H1 (cell line): Measurements from ENCODE around the gene CARD14. TPM values are rescaled to one million over a fixed set of nuclear protein-coding genes. Genes with fewer than 3 reads are reported as not detected.

Source experiments
- CTCF ChIA-PET: fragments of 300-600 bp; sonication (Branson Sonifier 250); formaldehyde crosslinking; loops from one replicate; lab custom pipeline; 2021; ENCODE audit not compliant: partially characterized antibody; lab: Charles Lee
- POLR2A ChIA-PET: fragments of 300-600 bp; sonication (Branson Sonifier 250); formaldehyde crosslinking; loops from one replicate; lab custom pipeline; 2021; ENCODE audit warnings: inconsistent platforms; ENCODE audit not compliant: partially characterized antibody; lab: Charles Lee
- DNase-seq, 2 experiments: peaks; one replicate each; pipeline versions ENCODE4 v3.0.0 to v3.0.0-alpha.2; 2010 to 2022; ENCODE audit warnings: low spot score in 2 of 2, low read depth in 1 of 2, mixed read lengths in 1 of 2
- FAIRE-seq: peaks from 2 replicates; lab custom pipeline; 2011; peaks lifted over from hg19 to GRCh38; lab: Jason Lieb, UNC
- H2AFZ ChIP-seq: 2 replicates; pipeline ENCODE4 v1.8.1; 2012; ENCODE audit warnings: low read length, inconsistent platforms
- H2AK5ac ChIP-seq: 2 replicates; pipeline ENCODE4 v1.6.1; 2013; ENCODE audit warnings: low read depth, low read length
- H2BK120ac ChIP-seq: replicated peaks from 2 replicates; pipeline ENCODE3; 2013; ENCODE audit warnings: low read depth, low read length, inconsistent platforms
- H2BK12ac ChIP-seq: 2 replicates; pipeline ENCODE4 v1.6.1; 2013; ENCODE audit warnings: low read depth, low read length
- H2BK15ac ChIP-seq: 2 replicates; pipeline ENCODE4 v1.6.1; 2013; ENCODE audit warnings: low read length
- H2BK20ac ChIP-seq: 2 replicates; pipeline ENCODE4 v1.6.1; 2013; ENCODE audit warnings: low read length
- H2BK5ac ChIP-seq: 2 replicates; pipeline ENCODE4 v1.6.1; 2013; ENCODE audit warnings: low read depth, low read length
- H3K14ac ChIP-seq: 2 replicates; pipeline ENCODE4 v1.6.1; 2013; ENCODE audit warnings: inconsistent platforms; ENCODE audit not compliant: insufficient read length
- H3K18ac ChIP-seq: 2 replicates; pipeline ENCODE4 v1.6.1; 2013; ENCODE audit warnings: low read length; ENCODE audit errors: extremely low read depth
- H3K23ac ChIP-seq: 2 replicates; pipeline ENCODE4 v1.6.1; 2013; ENCODE audit warnings: inconsistent platforms; ENCODE audit not compliant: insufficient read length
- H3K23me2 ChIP-seq: 2 replicates; pipeline ENCODE4 v1.6.1; 2013; ENCODE audit warnings: low read depth, low read length
- H3K27ac ChIP-seq: 2 replicates; pipeline ENCODE4 v1.6.1; 2011; ENCODE audit warnings: low read depth, low read length, inconsistent platforms
- H3K27me3 ChIP-seq, 4 experiments: replicated peaks in 1 of 4; 1 replicate in 1 of 4; 2 replicates in 3 of 4; pipeline versions ENCODE4 v1.6.1 to v1.8.1; 2011 to 2013; ENCODE audit warnings: low read length in 3 of 4, mild to moderate bottlenecking in 3 of 4, inconsistent platforms in 2 of 4, mixed read lengths in 2 of 4, moderate library complexity in 1 of 4; ENCODE audit not compliant: control insufficient read depth in 3 of 4, insufficient read depth in 3 of 4; ENCODE audit errors: extremely low read depth in 1 of 4
- H3K36me3 ChIP-seq, 4 experiments: 2 replicates each; pipeline versions ENCODE4 v1.6.1 to v1.8.1; 2011 to 2013; ENCODE audit warnings: mild to moderate bottlenecking in 4 of 4, low read length in 3 of 4, moderate library complexity in 2 of 4, control low read depth in 1 of 4, inconsistent platforms in 1 of 4; ENCODE audit not compliant: insufficient read depth in 4 of 4, control insufficient read depth in 2 of 4
- H3K4ac ChIP-seq: replicated peaks from 2 replicates; pipeline ENCODE3; 2013; ENCODE audit warnings: low read length, low read depth, mixed read lengths, inconsistent platforms; ENCODE audit not compliant: insufficient read length
- H3K4me1 ChIP-seq, 4 experiments: replicated peaks in 1 of 4; 1 replicate in 1 of 4; 2 replicates in 3 of 4; pipeline versions ENCODE4 v1.6.1 to v1.8.1; 2011 to 2013; ENCODE audit warnings: low read length in 3 of 4, inconsistent platforms in 2 of 4, mixed read lengths in 1 of 4; ENCODE audit not compliant: insufficient read depth in 4 of 4, control insufficient read depth in 3 of 4
- H3K4me2 ChIP-seq, 2 experiments: 2 replicates each; pipeline versions ENCODE4 v1.6.1 to v1.8.1; 2011 to 2013; ENCODE audit warnings: low read depth in 2 of 2, low read length in 2 of 2, control low read depth in 1 of 2, inconsistent platforms in 1 of 2, mild to moderate bottlenecking in 1 of 2; ENCODE audit not compliant: insufficient read depth in 1 of 2
- H3K4me3 ChIP-seq, 4 experiments: fragments of 200-600, 300-600 bp in 1 of 4; sonication (generic), shearing (Covaris generic), sonication (Bioruptor Twin) in 1 of 4; 2 replicates each; pipeline versions ENCODE4 v1.5.1 to v1.8.1; 2011 to 2016; ENCODE audit warnings: low read length in 4 of 4, low read depth in 3 of 4, control low read depth in 2 of 4, inconsistent platforms in 2 of 4, mild to moderate bottlenecking in 2 of 4, mixed read lengths in 1 of 4, moderate library complexity in 1 of 4; ENCODE audit not compliant: insufficient read depth in 2 of 4; ENCODE audit errors: extremely low read depth in 1 of 4
- H3K56ac ChIP-seq: replicated peaks from 2 replicates; pipeline ENCODE3; 2013; ENCODE audit warnings: low read depth, mild to moderate bottlenecking, mixed read lengths, low read length, inconsistent platforms; ENCODE audit not compliant: insufficient read length
- H3K79me1 ChIP-seq: 2 replicates; pipeline ENCODE4 v1.6.1; 2013; ENCODE audit warnings: low read depth, low read length, control low read depth
- H3K79me2 ChIP-seq, 2 experiments: 2 replicates each; pipeline versions ENCODE4 v1.6.1 to v1.8.1; 2012 to 2013; ENCODE audit warnings: low read length in 2 of 2, mild to moderate bottlenecking in 2 of 2, inconsistent platforms in 1 of 2; ENCODE audit not compliant: insufficient read depth in 2 of 2, control insufficient read depth in 1 of 2
- H3K9ac ChIP-seq, 4 experiments: replicated peaks in 1 of 4; 1 replicate in 1 of 4; 2 replicates in 3 of 4; pipeline versions ENCODE4 v1.6.1 to v1.8.1; 2011 to 2013; ENCODE audit warnings: low read depth in 3 of 4, low read length in 3 of 4, control low read depth in 2 of 4, mild to moderate bottlenecking in 2 of 4, moderate library complexity in 2 of 4, inconsistent platforms in 1 of 4; ENCODE audit errors: extremely low read depth in 1 of 4
- H3K9me3 ChIP-seq, 2 experiments: 2 replicates each; pipeline versions ENCODE4 v1.6.1 to v1.8.1; 2012 to 2013; ENCODE audit warnings: mild to moderate bottlenecking in 2 of 2, moderate library complexity in 2 of 2, control low read depth in 1 of 2, inconsistent platforms in 1 of 2, low read depth in 1 of 2, low read length in 1 of 2, mixed read lengths in 1 of 2; ENCODE audit not compliant: insufficient read depth in 2 of 2
- H4K20me1 ChIP-seq, 2 experiments: replicated peaks in 1 of 2; 2 replicates each; pipeline versions ENCODE3 to v1.8.1; 2011 to 2013; ENCODE audit warnings: inconsistent platforms in 2 of 2, low read length in 2 of 2, mild to moderate bottlenecking in 1 of 2; ENCODE audit not compliant: insufficient read depth in 2 of 2, control insufficient read depth in 1 of 2
- H4K5ac ChIP-seq: 2 replicates; pipeline ENCODE4 v1.6.1; 2013; ENCODE audit warnings: low read length, low read depth, mixed read lengths, inconsistent platforms; ENCODE audit not compliant: insufficient read length
- H4K8ac ChIP-seq: 2 replicates; pipeline ENCODE4 v1.8.0; 2013; ENCODE audit warnings: mild to moderate bottlenecking, moderate library complexity, low read length, inconsistent platforms; ENCODE audit not compliant: insufficient read depth; ENCODE audit errors: extremely low read depth
- H4K91ac ChIP-seq: replicated peaks from 2 replicates; pipeline ENCODE3; 2013; ENCODE audit warnings: low read length, mixed read lengths, inconsistent platforms; ENCODE audit not compliant: insufficient read length
- ATF2 ChIP-seq: IDR thresholded peaks from 2 replicates; pipeline ENCODE4 v1.6.1; 2012; ENCODE audit warnings: low read length, inconsistent platforms
- BCL11A ChIP-seq, 2 experiments: IDR thresholded peaks; one replicate each; pipeline ENCODE4 v1.6.1; 2011; ENCODE audit warnings: low read depth in 2 of 2, low read length in 2 of 2, mild to moderate bottlenecking in 2 of 2
- CEBPB ChIP-seq: IDR thresholded peaks from 2 replicates; pipeline ENCODE4 v1.6.1; 2012; ENCODE audit warnings: low read depth, low read length
- CTBP2 ChIP-seq: IDR thresholded peaks from 2 replicates; pipeline ENCODE4 v1.7.0; 2011; ENCODE audit warnings: borderline replicate concordance, mild to moderate bottlenecking, moderate library complexity, mixed read lengths, low read length; ENCODE audit not compliant: insufficient read depth, insufficient read length
- GABPA ChIP-seq: IDR thresholded peaks from 2 replicates; pipeline ENCODE4 v1.6.1; 2011; ENCODE audit warnings: mild to moderate bottlenecking, low read length, moderate library complexity, borderline replicate concordance; ENCODE audit not compliant: insufficient read depth
- KDM5A ChIP-seq: fragments of 200-600 bp; IDR thresholded peaks from 2 replicates; pipeline ENCODE4 v1.7.1; 2012; ENCODE audit warnings: mild to moderate bottlenecking, low read length, inconsistent platforms, mixed read lengths
- NRF1 ChIP-seq: IDR thresholded peaks from 2 replicates; pipeline ENCODE4 v1.6.1; 2011; ENCODE audit warnings: mild to moderate bottlenecking, low read depth, low read length, improper control_type of control experiment
- PHF8 ChIP-seq: fragments of 200-600 bp; sonication (generic); conservative IDR thresholded peaks from 2 replicates; pipeline ENCODE4 v1.7.1; 2012; ENCODE audit warnings: low read depth, mild to moderate bottlenecking, inconsistent platforms, low read length, moderate library complexity
- RXRA ChIP-seq: IDR thresholded peaks from 2 replicates; pipeline ENCODE4 v1.6.1; 2011; ENCODE audit warnings: low read depth, mild to moderate bottlenecking, low read length, moderate library complexity; ENCODE audit not compliant: insufficient read depth
- SIRT6 ChIP-seq: IDR thresholded peaks from one replicate; pipeline ENCODE4 v1.7.1; 2012; ENCODE audit warnings: low read length, inconsistent platforms
- SP1 ChIP-seq: IDR thresholded peaks from 2 replicates; pipeline ENCODE4 v1.6.1; 2011; ENCODE audit warnings: low read depth, low read length
- TCF12 ChIP-seq: IDR thresholded peaks from 2 replicates; pipeline ENCODE4 v1.6.1; 2011; ENCODE audit warnings: low read depth, mild to moderate bottlenecking, low read length
- YY1 ChIP-seq: IDR thresholded peaks from 2 replicates; pipeline ENCODE4 v1.6.1; 2011; ENCODE audit warnings: low read depth, mild to moderate bottlenecking, low read length
- WGBS, 2 experiments: shearing (Covaris generic) in 1 of 2; methylation state at CpG; one replicate each; pipeline versions ENCODE4 v1.1.6 to v1.1.7; 2013 to 2015; ENCODE audit warnings: low lambda C conversion rate in 2 of 2, mixed read lengths in 2 of 2, inconsistent platforms in 1 of 2, low coverage in 1 of 2, missing lambda C conversion rate in 1 of 2; ENCODE audit not compliant: insufficient replicate concordance in 2 of 2, insufficient coverage in 1 of 2, insufficient read length in 1 of 2; ENCODE audit errors: extremely low coverage in 1 of 2, missing lambda C conversion rate in 1 of 2; 5-methylcytosine and 5-hydroxymethylcytosine counted together
- polyA plus RNA-seq, 7 experiments: library from polyadenylated mRNA; depleted of rRNA in 3 of 7; stranded (reverse) in 5 of 7; unstranded in 2 of 7; fragments of >200 nt in 5 of 7; fragments of 200-250 nt in 2 of 7; gene quantifications; 1 replicate in 5 of 7; 2 replicates in 1 of 7; 4 replicates in 1 of 7; pipeline versions ENCODE4 v1.2.1 to v1.2.3, GENCODE V29; 2011 to 2013; ENCODE audit warnings: missing spikeins in 2 of 7, mixed read lengths in 2 of 7
- total RNA-seq: library from RNA; stranded (reverse); fragmentation: NEBNext Ultra II Directional; extraction: Animal tissue kit (Norgen Biotek cat#: 25700); gene quantifications from 2 replicates; pipeline ENCODE4 v1.2.1, GENCODE V29; 2021

Gene CARD14
- total and polyA plus RNA-seq, 2 of the 8 experiments (the other 6 are each of a cell fraction or from before 2014, with no cell fraction given) = 0.08 TPM; not detected in 1

GRCh38 chr17:80168371-80168770, 1.5 kb upstream of the CARD14 start:
- Histone ChIP-seq H3K4me3 (no peak overlapping the region), H3K79me2 (no peaks in the 10 kb centered on the region), H4K5ac (no peak overlapping the region), H2BK12ac (no peak overlapping the region), H3K23me2 (no peaks in the 10 kb centered on the region), H2AK5ac (no peak overlapping the region), H4K8ac (no peak overlapping the region), H3K36me3 (no peaks in the 10 kb centered on the region), H3K9me3 (no peaks in the 10 kb centered on the region), H2BK15ac (no peak overlapping the region), H3K18ac (no peak overlapping the region), H2AFZ (no peak overlapping the region), H2BK120ac (no peak overlapping the region), H2BK5ac (no peak overlapping the region), H3K27me3 (no peaks in the 10 kb centered on the region; a peak in 1 of 7 replicates), H3K79me1 (no peaks in the 10 kb centered on the region), H2BK20ac (no peak overlapping the region), H3K56ac (no peak overlapping the region), H3K9ac (no peak overlapping the region), H3K23ac (no peak overlapping the region), H3K4me1 (peaks cover 0 to 4% (median 0%) of the 10 kb centered on the region in 4 experiments; a peak in 1 of 7 replicates), H4K91ac (no peak overlapping the region), H3K4me2 (no peak overlapping the region), H3K4ac (no peak overlapping the region), H3K27ac (no peak overlapping the region), H3K14ac (no peak overlapping the region), H4K20me1 (no peaks in the 10 kb centered on the region)
- CTCF ChIA-PET = interaction anchor here (1.1 to 3.6 kb wide), 2 partner anchors 27 to 67 kb away, joined by 4 to 16 read pairs; partner anchors contain the start of gene GAA
- POLR2A ChIA-PET = interaction anchor here (1.0 kb wide), 1 partner anchor 19 kb away, joined by 3 read pairs; no protein-coding TSS in a partner anchor
- DNase-seq = no peak
- WGBS, 2 experiments = 86% methylated on average over 5 of the region's 5 CpGs; no CpG with 5 or more reads in 1 of the 2 experiments
- no peak for FAIRE-seq
- no peak for TF ChIP-seq ATF2
- TF ChIP-seq GABPA = no peak
- no peak for TF ChIP-seq BCL11A (IDR thresholded peaks at IDR 0.05; ENCODE audit: low read depth in 2 of 2, low read length in 2 of 2)
- no peak for TF ChIP-seq SP1
- TF ChIP-seq NRF1 = no peak
- no peak for TF ChIP-seq CEBPB
- TF ChIP-seq PHF8 = no peak
- no peak for TF ChIP-seq SIRT6
- no peak for TF ChIP-seq TCF12
- no peak for TF ChIP-seq CTBP2
- TF ChIP-seq RXRA = no peak
- TF ChIP-seq YY1 = no peak
- no peak for TF ChIP-seq KDM5A
